ENCODE data around the gene ZNF575. TPM values are rescaled to one million over a fixed set of nuclear protein-coding genes. Genes with fewer than 3 reads are reported as not detected.

ZNF575 gene
- total and polyA plus RNA-seq, 9 donors = 1.2 to 5.9 (median 2.8) TPM

DNA sequence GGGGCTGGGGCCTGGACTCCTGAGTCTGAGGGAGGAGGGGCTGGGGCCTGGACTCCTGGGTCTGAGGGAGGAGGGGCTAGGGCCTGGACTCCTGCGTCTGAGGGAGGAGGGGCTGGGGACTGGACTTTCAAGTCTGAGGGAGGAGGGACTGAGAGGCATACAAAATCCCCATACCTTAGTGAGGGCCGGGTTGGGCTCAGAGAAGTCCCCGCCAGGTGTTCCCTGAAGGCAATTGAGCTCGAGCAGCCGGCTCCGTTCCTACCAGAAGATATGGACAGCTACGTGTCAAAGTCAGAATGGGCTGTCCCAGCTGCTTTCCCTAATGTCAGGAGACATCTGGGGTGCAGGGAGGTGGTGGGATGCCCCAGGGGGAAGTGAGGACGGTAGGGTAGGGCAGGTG lies 37.9 kb upstream of the ZNF575 start:
- TF ChIP-seq EP300 (IDR thresholded peaks at IDR 0.05) (no peak), POLR2A (IDR thresholded peaks at IDR 0.05) (no peak)
- TF ChIP-seq, protein P1, sequence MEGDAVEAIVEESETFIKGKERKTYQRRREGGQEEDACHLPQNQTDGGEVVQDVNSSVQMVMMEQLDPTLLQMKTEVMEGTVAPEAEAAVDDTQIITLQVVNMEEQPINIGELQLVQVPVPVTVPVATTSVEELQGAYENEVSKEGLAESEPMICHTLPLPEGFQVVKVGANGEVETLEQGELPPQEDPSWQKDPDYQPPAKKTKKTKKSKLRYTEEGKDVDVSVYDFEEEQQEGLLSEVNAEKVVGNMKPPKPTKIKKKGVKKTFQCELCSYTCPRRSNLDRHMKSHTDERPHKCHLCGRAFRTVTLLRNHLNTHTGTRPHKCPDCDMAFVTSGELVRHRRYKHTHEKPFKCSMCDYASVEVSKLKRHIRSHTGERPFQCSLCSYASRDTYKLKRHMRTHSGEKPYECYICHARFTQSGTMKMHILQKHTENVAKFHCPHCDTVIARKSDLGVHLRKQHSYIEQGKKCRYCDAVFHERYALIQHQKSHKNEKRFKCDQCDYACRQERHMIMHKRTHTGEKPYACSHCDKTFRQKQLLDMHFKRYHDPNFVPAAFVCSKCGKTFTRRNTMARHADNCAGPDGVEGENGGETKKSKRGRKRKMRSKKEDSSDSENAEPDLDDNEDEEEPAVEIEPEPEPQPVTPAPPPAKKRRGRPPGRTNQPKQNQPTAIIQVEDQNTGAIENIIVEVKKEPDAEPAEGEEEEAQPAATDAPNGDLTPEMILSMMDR (IDR thresholded peaks at IDR 0.05) = no peak
- H3K9me3 ChIP-seq = no peaks in the 10 kb centered on the region
- WGBS, 3 donors = 79 to 82% (median 81%) methylated on average over 8 of the region's 8 CpGs
- no peak for DNase-seq
- no peak overlapping the region for H3K27ac ChIP-seq
- intact Hi-C loops (cut with DNase I) = no loop called here
- H3K4me3 ChIP-seq = no peak overlapping the region
- no peaks in the 10 kb centered on the region for H3K36me3 ChIP-seq
- H3K4me1 ChIP-seq (ENCODE audit: insufficient read depth) = no peaks in the 10 kb centered on the region
- no peaks in the 10 kb centered on the region for H3K27me3 ChIP-seq

DNA sequence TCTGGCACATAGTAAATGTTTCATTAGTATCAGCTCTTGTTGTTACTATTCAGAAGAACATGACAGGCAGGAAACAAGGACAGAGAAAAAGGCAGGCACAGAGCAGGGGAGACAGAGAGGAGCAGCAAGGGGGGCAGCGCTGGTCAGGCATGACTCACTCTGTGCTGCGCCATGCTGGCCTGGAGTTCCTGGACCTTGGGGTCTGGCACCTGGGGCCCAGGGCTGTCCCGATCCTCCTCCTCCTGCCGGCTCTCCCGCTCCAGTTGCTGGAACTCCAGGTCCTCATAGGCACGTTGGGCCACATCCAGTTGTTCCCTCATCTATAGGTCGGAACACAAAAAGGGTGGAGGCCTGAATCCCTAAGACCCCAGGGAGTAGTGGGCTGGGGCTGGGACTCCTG lies 36.0 kb upstream of the ZNF575 start:
- intact Hi-C loops (cut with DNase I) = no loop called here
- no peak for DNase-seq
- TF ChIP-seq, protein P1 (IDR thresholded peaks at IDR 0.05) = no peak
- no peak for TF ChIP-seq EP300 (IDR thresholded peaks at IDR 0.05)
- TF ChIP-seq POLR2A (IDR thresholded peaks at IDR 0.05) = no peak
- no peaks in the 10 kb centered on the region for H3K36me3 ChIP-seq
- 92 to 94% (median 92%) methylated on average over 7 of the region's 7 CpGs for WGBS, 3 donors
- no peaks in the 10 kb centered on the region for H3K9me3 ChIP-seq
- no peak overlapping the region for H3K27ac ChIP-seq
- no peaks in the 10 kb centered on the region for H3K4me1 ChIP-seq (ENCODE audit: insufficient read depth)
- no peak overlapping the region for H3K4me3 ChIP-seq
- H3K27me3 ChIP-seq = no peaks in the 10 kb centered on the region

GRCh38 chr19:43498233-43498842 lies 34.6 kb upstream of the ZNF575 start:
- Histone ChIP-seq H3K9me3 (no peaks in the 10 kb centered on the region), H3K4me3 (no peak overlapping the region), H3K27me3 (no peaks in the 10 kb centered on the region), H3K4me1 (ENCODE audit: insufficient read depth) (no peaks in the 10 kb centered on the region), H3K27ac (no peak overlapping the region), H3K36me3 (no peaks in the 10 kb centered on the region)
- no peak for DNase-seq
- TF ChIP-seq POLR2A (IDR thresholded peaks at IDR 0.05) = no peak
- no peak for TF ChIP-seq EP300 (IDR thresholded peaks at IDR 0.05)
- TF ChIP-seq, protein P1 (IDR thresholded peaks at IDR 0.05) = no peak
- intact Hi-C loops (cut with DNase I) = no loop called here
- 62 to 66% (median 65%) methylated on average over 5 of the region's 5 CpGs for WGBS, 3 donors

DNA sequence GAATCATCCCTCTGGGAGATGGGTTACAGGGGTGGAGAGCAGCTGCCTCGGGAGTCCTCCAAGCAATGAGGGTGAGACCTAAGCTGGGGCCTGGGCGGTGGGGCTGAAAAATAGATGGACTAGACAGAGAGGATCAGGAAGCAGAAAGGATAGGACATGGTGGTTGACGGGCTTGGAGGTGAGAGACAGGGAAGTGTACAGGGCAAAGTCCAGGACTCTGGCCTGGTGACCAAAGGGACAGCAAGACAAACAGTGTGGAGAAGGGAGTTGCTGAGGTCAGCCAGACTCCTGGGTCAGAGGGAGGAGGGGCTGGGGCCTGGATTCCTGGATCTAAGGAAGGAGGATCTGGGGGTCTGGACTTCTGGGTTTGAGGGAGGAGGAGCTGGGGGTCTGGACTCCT lies 33.9 kb upstream of the ZNF575 start:
- Histone ChIP-seq H3K4me1 (ENCODE audit: insufficient read depth) (no peaks in the 10 kb centered on the region), H3K27ac (no peak overlapping the region), H3K27me3 (no peaks in the 10 kb centered on the region), H3K9me3 (no peaks in the 10 kb centered on the region), H3K36me3 (no peaks in the 10 kb centered on the region), H3K4me3 (no peak overlapping the region)
- DNase-seq = no peak
- intact Hi-C loops (cut with DNase I) = no loop called here
- WGBS, 3 donors = 82 to 83% (median 83%) methylated on average over 3 of the region's 3 CpGs
- TF ChIP-seq EP300 (IDR thresholded peaks at IDR 0.05) = no peak
- TF ChIP-seq, protein P1 (IDR thresholded peaks at IDR 0.05) = no peak
- TF ChIP-seq POLR2A (IDR thresholded peaks at IDR 0.05) = no peak
